ENCODE results near the gene RAI1. TPM values are rescaled to one million over a fixed set of nuclear protein-coding genes. Genes with fewer than 3 reads are reported as not detected.
A peak's percentile ranks its signal among the peaks of the same experiment; 100 is the strongest.

The RAI1 gene
- total and polyA plus RNA-seq, 2 of the 13 experiments (the other 11 are each of a cell fraction or from before 2014, with no cell fraction given), result 3.4 to 5.2 TPM

- in situ Hi-C loops (cut with HindIII; ENCODE audit: extremely low pct_ligation_motif_present, low pct_unique_long_range_greater_than_20kb) (no loop called here), intact Hi-C loops (cut with micrococcal nuclease; ENCODE audit: unreplicated experiment) (no loop called here)
- ChIA-PET CTCF (ENCODE audit: low intra/inter-chr PET ratio, low total read pairs) (no interaction called here), POLR2A (interaction anchor here (0.9 to 4.2 kb wide), 12 partner anchors 8 to 146 kb away, joined by 3 to 51 read pairs (median 4); no protein-coding TSS in a partner anchor)
- DNase-seq (ENCODE audit: low spot score) (peak; percentile 80), FAIRE-seq (peak; percentile 46), ATAC-seq (peak; percentile 76)
- peak overlapping the region; percentile 83 for H3K9ac ChIP-seq (ENCODE audit: insufficient read depth, low read depth, low read length)
- no peaks in the 10 kb centered on the region; a peak in 2 of 5 replicates for H3K27me3 ChIP-seq (ENCODE audit: control insufficient read depth in 1 of 2, insufficient read depth in 2 of 2, low read length in 2 of 2)
- H4K20me1 ChIP-seq (ENCODE audit: insufficient read depth, low read length), result peaks cover 9% of the 10 kb centered on the region; the same call in 1 of the 2 replicates
- H3K27ac ChIP-seq (ENCODE audit: extremely low read length, insufficient read depth, low read length), result peak overlapping the region; percentile 90
- peaks cover 1 to 2% of the 10 kb centered on the region in 2 experiments; a peak in 4 of 5 replicates for H3K36me3 ChIP-seq (replicated peaks in 1 of 2; ENCODE audit: control insufficient read depth in 1 of 2, insufficient read depth in 2 of 2, low read length in 2 of 2)
- peak overlapping the region; percentile 51 to 66 (median 61) for H3K4me3 ChIP-seq (replicated peaks in 1 of 3; ENCODE audit: insufficient read depth in 1 of 3, low read depth in 2 of 3, low read length in 3 of 3)
- no TSS peak for BruUV-seq (replicated peaks)
- WGBS (ENCODE audit: low lambda C conversion rate), result 0% methylated on average over 10 of the region's 71 CpGs
- no peak overlapping the region for H2AFZ ChIP-seq (ENCODE audit: low read length)
- no peaks in the 10 kb centered on the region for H3K9me3 ChIP-seq (ENCODE audit: low read length)
- peaks cover 82% of the 10 kb centered on the region for H3K4me1 ChIP-seq (ENCODE audit: insufficient read depth, low read length)
- peaks cover 15% of the 10 kb centered on the region for H3K79me2 ChIP-seq (ENCODE audit: insufficient read depth, low read length)
- H3K4me2 ChIP-seq (ENCODE audit: low read depth, low read length), result peak overlapping the region; percentile 97
- TF ChIP-seq ZNF17 (CRISPR knock-in tag; IDR thresholded peaks at IDR 0.05) (no peak), ZNF567 (CRISPR knock-in tag; IDR thresholded peaks at IDR 0.05; ENCODE audit: borderline replicate concordance) (no peak), THAP8 (CRISPR knock-in tag; IDR thresholded peaks at IDR 0.05; ENCODE audit: borderline replicate concordance) (0 out of 2 replicates have a peak, but pooled peaks have one; percentile 29), ZSCAN20 (CRISPR knock-in tag; IDR thresholded peaks at IDR 0.05; ENCODE audit: borderline replicate concordance) (0 out of 2 replicates have a peak, but pooled peaks have one; percentile 35), PHF8 (CRISPR knock-in tag; IDR thresholded peaks at IDR 0.05) (peak; percentile 47), ZNF333 (CRISPR knock-in tag; IDR thresholded peaks at IDR 0.05; ENCODE audit: borderline replicate concordance) (peak; percentile 61; the same call in 1 of the 2 replicates), ZNF143 (CRISPR knock-in tag; IDR thresholded peaks at IDR 0.05) (no peak), ZNF614 (CRISPR knock-in tag; IDR thresholded peaks at IDR 0.05; ENCODE audit: borderline replicate concordance) (no peak), SAP130 (CRISPR knock-in tag; IDR thresholded peaks at IDR 0.05; ENCODE audit: low read depth) (peak; percentile 76), ZNF879 (CRISPR knock-in tag; IDR thresholded peaks at IDR 0.05) (no peak), ZFY (CRISPR knock-in tag; IDR thresholded peaks at IDR 0.05) (no peak; the same call in none of the 2 replicates), ZNF235 (CRISPR knock-in tag; IDR thresholded peaks at IDR 0.05; ENCODE audit: borderline replicate concordance) (peak; percentile 37; the same call in 1 of the 2 replicates), KMT2A (CRISPR knock-in tag; IDR thresholded peaks at IDR 0.05) (peak; percentile 73; the same call in 1 of the 2 replicates), ZBTB3 (CRISPR knock-in tag; IDR thresholded peaks at IDR 0.05; ENCODE audit: borderline replicate concordance, low read depth) (0 out of 2 replicates have a peak, but pooled peaks have one; percentile 53), GATAD2A (CRISPR knock-in tag; IDR thresholded peaks at IDR 0.05) (peak; percentile 52; the same call in 1 of the 2 replicates), FUBP1 (CRISPR knock-in tag; IDR thresholded peaks at IDR 0.05; ENCODE audit: borderline replicate concordance) (no peak), ZKSCAN1 (IDR thresholded peaks at IDR 0.05; ENCODE audit: low read length) (0 out of 2 replicates have a peak, but pooled peaks have one; percentile 9), SAFB2 (CRISPR knock-in tag; IDR thresholded peaks at IDR 0.05; ENCODE audit: borderline replicate concordance, low read depth) (peak; percentile 94; the same call in 1 of the 2 replicates), NFRKB (IDR thresholded peaks at IDR 0.05) (no peak)
Measured at GRCh38 chr17:17839791-17840707, 158.8 kb downstream of the RAI1 start.

Data from HepG2 (cell line).